ENCODE measurements around the gene RAB29.
A peak's percentile ranks its signal among the peaks of the same experiment; 100 is the strongest.

Gene RAB29

DNA sequence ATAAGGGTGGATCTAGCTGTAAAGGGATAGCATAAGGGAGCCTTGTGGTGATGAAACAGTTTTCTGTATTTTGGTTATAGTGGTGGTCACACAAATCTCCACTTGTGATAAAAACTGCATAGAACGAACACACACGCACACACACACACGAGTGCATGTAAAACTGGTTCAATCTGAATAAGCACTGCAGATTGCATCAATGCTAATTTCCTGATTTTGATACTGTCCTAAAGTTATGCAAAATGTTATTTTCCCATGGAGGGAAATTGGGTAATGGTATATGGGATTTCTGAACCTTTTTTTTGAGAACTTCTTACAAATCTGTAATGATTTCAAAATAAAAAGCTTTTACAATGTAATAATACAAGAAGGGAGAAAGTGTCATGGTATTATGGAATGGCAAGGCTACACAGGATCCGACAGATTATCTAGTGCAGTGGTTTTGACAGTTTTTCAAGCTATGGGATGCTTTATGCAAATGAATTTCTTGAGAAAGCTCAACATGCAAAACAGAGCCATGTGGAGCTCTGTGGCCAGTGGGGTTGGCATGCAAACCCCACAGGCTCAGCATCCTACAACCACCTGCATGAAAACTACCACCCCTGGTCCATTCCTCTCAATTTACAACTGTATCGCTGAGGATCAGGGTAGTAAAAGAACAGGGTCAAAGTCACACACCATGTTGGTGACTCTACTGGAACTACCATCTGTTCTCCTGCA, 18.9 kb upstream of the RAB29 start:
- DNase-seq = no peak

GRCh38 chr1:205792961-205793673, 17.8 kb upstream of the RAB29 start:
- DNase-seq = no peak

GRCh38 chr1:205792481-205792881, 17.2 kb upstream of the RAB29 start:
- DNase-seq = no peak

DNA sequence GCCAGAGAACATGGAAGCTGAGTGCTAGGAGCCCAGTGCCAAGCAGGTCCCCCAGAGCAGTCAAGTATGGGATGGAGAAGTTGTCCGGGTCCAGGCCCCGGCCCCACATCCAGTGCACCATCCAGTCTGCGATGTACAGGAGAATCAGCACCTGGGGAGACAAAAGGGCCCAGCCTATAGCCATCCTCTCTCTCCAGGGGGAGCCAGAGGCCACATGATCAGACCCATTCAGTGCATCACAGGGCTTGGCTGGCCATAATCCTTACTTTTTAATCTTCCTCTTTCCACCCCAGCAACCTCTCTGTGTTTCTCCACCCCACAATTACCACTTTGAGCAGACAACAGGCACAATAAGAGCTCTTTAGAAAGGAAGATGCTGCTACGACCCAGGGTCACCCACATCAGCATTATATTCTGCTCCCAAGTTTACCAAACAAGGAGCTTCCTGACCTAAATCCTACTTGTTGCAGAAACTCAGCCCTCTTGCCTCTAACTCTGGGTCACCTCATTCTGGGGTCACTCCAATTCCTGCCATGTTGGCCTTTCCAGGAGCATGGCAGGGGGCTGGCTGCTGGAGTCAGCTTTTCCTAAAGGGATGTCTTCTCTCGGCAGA, 16.4 kb upstream of the RAB29 start:
- DNase-seq = peak; percentile 45 to 54

GRCh38 chr1:205787287-205787916, 12.1 kb upstream of the RAB29 start:
- no peak for DNase-seq

DNA sequence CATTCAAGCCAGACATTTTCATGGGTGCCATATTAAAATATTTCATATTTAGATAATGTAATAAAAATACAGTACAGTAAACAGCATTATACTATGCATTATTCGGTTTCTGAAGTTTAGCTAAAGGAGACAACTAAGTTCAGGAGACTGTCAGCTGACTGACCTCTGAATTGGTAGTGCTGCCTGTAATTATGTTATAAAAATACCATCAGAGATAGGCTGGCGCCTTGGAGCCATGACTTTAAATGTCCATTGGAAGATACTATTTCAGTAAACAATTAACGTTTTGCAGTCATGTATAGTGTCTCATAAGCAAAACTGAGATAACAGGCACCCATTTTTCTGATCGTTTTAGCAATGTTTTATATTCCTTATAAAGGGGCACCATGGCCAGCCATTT, 11.3 kb upstream of the RAB29 start:
- no peak for DNase-seq

DNA sequence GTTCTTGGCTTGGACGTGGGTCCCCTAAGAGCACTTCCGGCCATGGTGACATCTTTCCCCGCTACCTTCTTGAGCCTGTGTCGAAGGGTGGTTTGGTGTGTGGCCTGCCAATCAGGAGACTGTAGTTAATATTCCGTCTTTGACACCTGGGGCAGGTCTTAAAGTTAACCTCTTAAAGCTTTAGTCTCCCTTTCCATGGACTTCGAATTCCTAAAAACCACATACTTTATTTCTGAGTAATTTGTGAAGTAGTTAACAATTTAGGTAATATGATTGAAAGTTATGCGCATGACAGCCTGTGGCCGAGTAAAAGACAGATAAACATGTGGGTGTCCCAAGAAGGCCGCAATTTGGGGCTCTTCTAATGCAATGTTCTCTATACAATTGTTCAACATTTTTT, 10.2 kb upstream of the RAB29 start:
- no peak for DNase-seq

GRCh38 chr1:205783904-205784303, 8.6 kb upstream of the RAB29 start:
- no peak for DNase-seq

GRCh38 chr1:205783433-205783795, 8.1 kb upstream of the RAB29 start:
- no peak for DNase-seq

GRCh38 chr1:205782627-205783432, 7.5 kb upstream of the RAB29 start:
- DNase-seq = no peak

DNA sequence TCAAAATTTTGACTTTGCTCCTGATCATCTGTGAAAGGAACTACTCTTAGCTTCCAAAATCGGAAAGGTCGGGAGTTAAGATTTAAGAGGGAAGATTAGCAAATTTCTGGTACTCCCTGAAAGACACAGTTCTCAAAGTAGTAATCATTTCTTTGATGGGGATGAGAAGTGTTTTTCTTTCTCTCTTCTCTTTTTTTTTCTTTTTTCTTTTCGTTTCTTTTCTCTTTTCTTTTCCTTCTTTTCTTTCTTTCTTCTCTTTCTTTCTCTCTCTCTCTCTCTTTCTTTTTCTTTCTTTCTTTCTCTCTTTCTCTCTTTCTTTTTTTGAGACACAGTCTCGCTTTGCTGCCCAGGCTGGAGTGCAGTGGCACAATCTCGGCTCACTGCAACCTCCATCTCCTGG, 5.1 kb upstream of the RAB29 start:
- no peak for DNase-seq

GRCh38 chr1:205777994-205778393, 2.7 kb upstream of the RAB29 start:
- no peak for DNase-seq

DNA sequence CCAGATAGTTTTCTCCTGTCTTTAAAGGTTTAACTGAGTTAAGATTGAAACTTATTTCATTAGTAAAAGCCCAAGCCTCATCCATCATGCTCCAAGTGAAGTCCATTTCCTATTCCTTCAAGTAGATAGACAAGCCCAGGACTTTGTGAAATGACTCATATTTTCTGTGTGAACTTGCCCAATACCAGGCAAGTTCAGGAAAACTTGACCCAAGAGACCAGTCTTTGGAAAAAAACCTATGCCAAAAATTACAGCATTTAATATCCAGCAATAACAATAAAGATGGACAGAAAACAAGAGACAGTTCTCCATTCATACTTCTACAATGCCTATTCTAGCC, 405 bp upstream of the RAB29 start:
- no peak for DNase-seq

- DNase-seq = no peak
Observed at GRCh38 chr1:205774198-205775014, 876 bp downstream of the RAB29 start.

GRCh38 chr1:205772607-205773032, 2.7 kb downstream of the RAB29 start:
- DNase-seq = no peak

DNA sequence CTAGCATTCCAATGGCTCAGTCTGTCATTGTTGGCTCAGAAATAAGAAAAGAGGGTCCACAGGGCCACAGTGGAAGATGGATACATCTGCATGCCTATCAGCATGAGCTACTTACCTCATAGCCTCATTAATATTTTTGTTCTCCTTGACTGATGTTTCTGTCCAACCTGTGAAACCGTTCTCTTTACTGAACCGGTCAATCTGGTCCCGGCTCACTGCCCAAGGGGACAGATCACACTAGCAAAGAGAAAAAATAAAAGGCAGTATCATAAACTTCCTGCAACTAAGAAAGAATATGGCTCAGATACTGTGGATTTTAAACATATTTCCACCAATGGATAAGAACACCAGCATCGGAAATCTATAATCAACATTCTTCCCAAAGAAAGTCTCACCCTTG, 4.7 kb downstream of the RAB29 start:
- DNase-seq = no peak

GRCh38 chr1:205769641-205770365, 5.5 kb downstream of the RAB29 start:
- DNase-seq = no peak

- DNase-seq = no peak
Observed at GRCh38 chr1:205767248-205767647, 8.0 kb downstream of the RAB29 start.

DNA sequence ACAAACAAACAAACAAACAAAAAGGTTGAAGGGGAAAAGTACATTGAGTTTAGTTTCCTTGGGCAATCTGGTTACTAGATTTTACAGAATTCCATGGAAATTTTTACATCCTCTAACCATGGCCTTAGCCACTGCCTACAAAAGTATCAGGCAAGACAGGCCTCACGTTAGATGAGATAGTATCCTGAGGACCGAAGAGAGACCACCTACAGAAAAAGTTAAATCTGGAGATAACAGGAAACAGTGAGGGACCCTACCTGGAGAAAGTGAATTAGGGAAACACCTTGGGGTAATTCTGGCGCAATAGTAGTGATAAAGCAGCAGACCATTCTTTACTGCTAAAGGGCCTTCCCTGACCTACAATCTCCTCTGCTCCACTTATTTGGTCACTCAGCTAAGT, 8.7 kb downstream of the RAB29 start:
- no peak for DNase-seq

GRCh38 chr1:205766038-205766437, 9.2 kb downstream of the RAB29 start:
- DNase-seq = no peak

GRCh38 chr1:205764578-205764977, 10.7 kb downstream of the RAB29 start:
- no peak for DNase-seq
